ENCODE measurements around the gene PKP3. TPM values are rescaled to one million over a fixed set of nuclear protein-coding genes. Genes with fewer than 3 reads are reported as not detected.
A peak's percentile ranks its signal among the peaks of the same experiment; 100 is the strongest.

Gene PKP3
- total RNA-seq, 2 experiments from 2014 or later, result not detected

DNA sequence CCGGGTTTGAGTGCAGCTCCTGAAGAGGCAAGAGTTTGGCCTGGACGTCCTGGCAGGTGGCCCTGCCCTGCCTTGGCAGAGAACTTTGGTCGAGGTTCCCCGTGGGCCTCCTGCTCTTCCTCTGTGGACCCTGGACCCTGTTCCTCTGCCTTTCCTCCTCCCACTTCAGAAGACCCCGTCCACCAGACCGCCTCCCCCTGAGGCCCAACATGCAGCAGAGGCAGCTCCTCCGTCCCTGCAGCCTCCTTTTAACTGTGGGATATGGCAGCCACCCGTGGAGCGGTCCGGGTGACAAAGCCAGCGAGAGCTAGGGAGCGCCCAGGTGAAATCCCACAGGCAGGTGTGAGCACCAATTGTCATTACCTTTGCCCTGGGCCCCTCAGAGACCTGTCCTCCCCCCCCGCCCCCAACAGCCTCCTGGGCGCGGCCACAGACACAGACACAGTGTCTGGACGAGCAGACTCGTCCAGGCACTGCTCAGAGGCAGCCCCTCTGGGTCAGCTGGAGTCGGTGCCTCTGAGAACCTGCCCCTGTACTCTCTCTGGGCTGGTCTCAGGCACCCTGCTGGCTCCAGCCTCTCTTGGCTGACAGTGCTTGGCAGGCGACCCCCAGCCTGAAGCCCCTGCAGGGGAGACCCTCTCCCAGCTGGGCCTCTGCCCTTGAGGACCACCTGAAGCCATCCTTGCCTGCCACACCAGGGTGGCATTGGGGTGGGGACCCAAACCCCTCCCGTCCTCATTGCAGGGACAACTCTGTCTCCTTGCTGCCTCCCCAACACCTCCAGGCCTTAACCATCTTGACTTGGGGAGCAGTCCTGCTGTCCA, 52.0 kb downstream of the PKP3 start:
- H4K20me1 ChIP-seq (ENCODE audit: insufficient read depth, low read length), result no peaks in the 10 kb centered on the region
- H2AFZ ChIP-seq (ENCODE audit: low read length), result peak overlapping the region; percentile 42
- no peaks in the 10 kb centered on the region for H3K9me3 ChIP-seq (ENCODE audit: low read length)
- H3K27ac ChIP-seq (ENCODE audit: low read depth, low read length, poor library complexity, severe bottlenecking), result no peak overlapping the region
- ChIA-PET CTCF (ENCODE audit: unreplicated experiment) (no interaction called here), POLR2A (interaction anchor here (0.5 to 0.7 kb wide), 2 partner anchors 35 to 248 kb away, joined by 3 read pairs; no protein-coding TSS in a partner anchor)
- TF ChIP-seq, protein P1, sequence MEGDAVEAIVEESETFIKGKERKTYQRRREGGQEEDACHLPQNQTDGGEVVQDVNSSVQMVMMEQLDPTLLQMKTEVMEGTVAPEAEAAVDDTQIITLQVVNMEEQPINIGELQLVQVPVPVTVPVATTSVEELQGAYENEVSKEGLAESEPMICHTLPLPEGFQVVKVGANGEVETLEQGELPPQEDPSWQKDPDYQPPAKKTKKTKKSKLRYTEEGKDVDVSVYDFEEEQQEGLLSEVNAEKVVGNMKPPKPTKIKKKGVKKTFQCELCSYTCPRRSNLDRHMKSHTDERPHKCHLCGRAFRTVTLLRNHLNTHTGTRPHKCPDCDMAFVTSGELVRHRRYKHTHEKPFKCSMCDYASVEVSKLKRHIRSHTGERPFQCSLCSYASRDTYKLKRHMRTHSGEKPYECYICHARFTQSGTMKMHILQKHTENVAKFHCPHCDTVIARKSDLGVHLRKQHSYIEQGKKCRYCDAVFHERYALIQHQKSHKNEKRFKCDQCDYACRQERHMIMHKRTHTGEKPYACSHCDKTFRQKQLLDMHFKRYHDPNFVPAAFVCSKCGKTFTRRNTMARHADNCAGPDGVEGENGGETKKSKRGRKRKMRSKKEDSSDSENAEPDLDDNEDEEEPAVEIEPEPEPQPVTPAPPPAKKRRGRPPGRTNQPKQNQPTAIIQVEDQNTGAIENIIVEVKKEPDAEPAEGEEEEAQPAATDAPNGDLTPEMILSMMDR (conservative IDR thresholded peaks at IDR 0.05; ENCODE audit: low read length), result no peak
- TF ChIP-seq EZH2phosphoT487 (IDR thresholded peaks at IDR 0.05; ENCODE audit: borderline replicate concordance, low read depth, low read length), result no peak
- BruUV-seq (replicated peaks), result no TSS peak
- peaks cover 25% of the 10 kb centered on the region for H3K4me1 ChIP-seq (ENCODE audit: insufficient read depth, low read length, poor library complexity, severe bottlenecking)
- intact Hi-C loops (cut with micrococcal nuclease; ENCODE audit: unreplicated experiment), result loop anchor here (5.0 kb wide), 1 partner anchor 91 kb away; the partner anchor contains the start of genes HRAS and LRRC56
- H3K4me2 ChIP-seq (ENCODE audit: low read length), result no peak overlapping the region
- H3K79me2 ChIP-seq (ENCODE audit: insufficient read depth, low read depth, low read length), result no peaks in the 10 kb centered on the region; the same call in 1 of the 2 replicates
- no peaks in the 10 kb centered on the region for H3K36me3 ChIP-seq (ENCODE audit: insufficient read depth, low read length)
- H3K4me3 ChIP-seq (ENCODE audit: low read depth, low read length, poor library complexity, severe bottlenecking), result no peak overlapping the region
- no peaks in the 10 kb centered on the region for H3K9me2 ChIP-seq (ENCODE audit: insufficient read depth, low read length)
- no peak for DNase-seq (ENCODE audit: low spot score)

DNA sequence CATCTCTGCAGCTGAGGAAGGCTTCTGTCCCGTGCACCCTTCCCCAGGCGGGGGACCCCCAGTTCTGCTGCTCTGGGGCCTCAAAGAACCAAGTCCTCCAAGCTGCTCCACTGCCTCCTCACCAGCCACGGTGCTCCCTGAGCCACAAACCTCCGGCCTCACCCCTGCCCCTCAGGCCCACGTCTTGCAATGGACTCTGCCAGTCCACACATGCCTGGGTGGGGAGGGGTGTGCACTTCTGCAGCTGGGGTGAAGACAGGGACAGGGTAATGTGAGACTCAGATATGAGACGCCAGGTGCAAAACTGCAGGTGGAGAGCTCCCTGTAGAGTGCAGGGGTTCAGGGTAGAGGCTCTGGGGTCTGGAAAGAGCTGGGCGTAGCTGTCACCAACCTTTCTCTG, 52.9 kb downstream of the PKP3 start:
- no peaks in the 10 kb centered on the region for H4K20me1 ChIP-seq (ENCODE audit: insufficient read depth, low read length)
- no TSS peak for BruUV-seq (replicated peaks)
- intact Hi-C loops (cut with micrococcal nuclease; ENCODE audit: unreplicated experiment), result loop anchor here (5.0 kb wide), 1 partner anchor 90 kb away; the partner anchor contains the start of genes HRAS and LRRC56
- ChIA-PET POLR2A (interaction anchor here (0.5 kb wide), 1 partner anchor 34 kb away, joined by 3 read pairs; no protein-coding TSS in a partner anchor), CTCF (ENCODE audit: unreplicated experiment) (interaction anchor here (0.5 to 1.0 kb wide), 2 partner anchors 39 to 84 kb away, joined by 3 to 5 read pairs; no protein-coding TSS in a partner anchor)
- H3K27ac ChIP-seq (ENCODE audit: low read depth, low read length, poor library complexity, severe bottlenecking), result no peak overlapping the region
- H3K79me2 ChIP-seq (ENCODE audit: insufficient read depth, low read depth, low read length), result no peaks in the 10 kb centered on the region; the same call in 1 of the 2 replicates
- peak overlapping the region; percentile 20; the same call in 1 of the 2 replicates for H2AFZ ChIP-seq (ENCODE audit: low read length)
- H3K36me3 ChIP-seq (ENCODE audit: insufficient read depth, low read length), result no peaks in the 10 kb centered on the region
- H3K9me2 ChIP-seq (ENCODE audit: insufficient read depth, low read length), result no peaks in the 10 kb centered on the region
- no peak overlapping the region for H3K4me2 ChIP-seq (ENCODE audit: low read length)
- H3K4me3 ChIP-seq (ENCODE audit: low read depth, low read length, poor library complexity, severe bottlenecking), result no peak overlapping the region
- H3K9me3 ChIP-seq (ENCODE audit: low read length), result no peaks in the 10 kb centered on the region
- peak; percentile 24 for DNase-seq (ENCODE audit: low spot score)
- TF ChIP-seq EZH2phosphoT487 (IDR thresholded peaks at IDR 0.05; ENCODE audit: borderline replicate concordance, low read depth, low read length), result no peak
- TF ChIP-seq, protein P1 (conservative IDR thresholded peaks at IDR 0.05; ENCODE audit: low read length), result no peak
- peaks cover 27% of the 10 kb centered on the region for H3K4me1 ChIP-seq (ENCODE audit: insufficient read depth, low read length, poor library complexity, severe bottlenecking)
